NCI-H748 treated with DMSO at 0.1 percent for 48 hours (cell line): Measurements from ENCODE around the gene CASP6.
"Not testable (repeated sequence)": the region's sequence is repeated elsewhere in the genome, so short reads cannot be mapped to it uniquely, and the experiment has no call there.

Experiments used
- DNase-seq: peaks from one replicate; lab custom pipeline; 2025; lab: John Stamatoyannopoulos, UW

CASP6 gene

DNA sequence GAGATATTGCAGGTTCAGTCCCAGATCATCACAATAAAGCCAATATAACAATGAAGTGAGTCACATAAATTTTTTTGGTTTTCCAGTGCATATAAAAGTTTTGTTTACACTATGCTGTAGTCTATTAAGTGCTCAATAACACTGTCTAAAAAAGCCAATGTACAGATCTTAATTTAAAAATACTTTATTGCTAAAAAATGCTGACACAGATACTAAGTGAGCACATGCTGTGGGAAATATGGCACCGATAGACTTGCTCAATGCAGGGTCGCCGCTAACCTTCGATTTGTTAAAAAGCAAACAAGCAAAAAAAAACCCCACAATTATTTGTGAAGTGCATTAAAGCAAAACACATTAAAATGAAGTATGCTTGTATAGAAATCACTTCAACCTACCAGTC lies 16.4 kb upstream of the CASP6 start:
- no peak for DNase-seq

DNA sequence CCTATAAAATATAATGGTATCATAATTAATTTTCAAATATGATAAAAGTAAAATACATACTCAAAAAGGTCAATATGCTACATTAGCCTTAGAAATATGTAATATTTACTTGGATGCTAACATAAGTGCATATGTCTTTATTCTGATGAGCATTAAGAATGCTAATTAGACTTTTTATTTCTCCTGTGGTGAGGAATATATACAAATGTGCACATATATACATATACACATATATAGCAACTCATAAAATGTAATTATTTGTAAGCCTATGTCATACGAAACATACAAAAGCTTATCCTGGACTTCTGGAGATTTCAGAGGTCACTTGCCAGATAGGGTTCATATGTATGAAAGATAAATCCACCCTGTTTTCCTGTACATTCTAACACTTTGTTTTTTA lies 15.5 kb upstream of the CASP6 start:
- no peak for DNase-seq

DNA sequence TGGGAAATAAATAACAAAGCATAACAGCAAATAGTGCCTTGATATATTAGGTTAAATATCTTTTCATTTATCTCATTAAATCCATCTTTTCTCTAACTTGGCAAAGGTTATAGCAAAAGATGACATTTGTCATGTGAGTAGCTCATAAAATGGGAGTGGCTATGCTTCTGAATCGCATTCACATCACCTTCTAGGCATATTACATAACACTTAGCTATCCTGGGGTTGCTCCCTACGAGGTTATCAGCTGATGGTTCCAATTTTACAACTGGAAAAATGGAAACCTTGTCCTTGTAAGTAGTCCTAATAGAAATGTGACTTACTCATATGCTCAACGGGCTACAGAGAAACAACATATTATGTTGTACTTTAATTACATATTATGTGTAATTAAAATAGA lies 10.3 kb upstream of the CASP6 start:
- DNase-seq, result no peak

DNA sequence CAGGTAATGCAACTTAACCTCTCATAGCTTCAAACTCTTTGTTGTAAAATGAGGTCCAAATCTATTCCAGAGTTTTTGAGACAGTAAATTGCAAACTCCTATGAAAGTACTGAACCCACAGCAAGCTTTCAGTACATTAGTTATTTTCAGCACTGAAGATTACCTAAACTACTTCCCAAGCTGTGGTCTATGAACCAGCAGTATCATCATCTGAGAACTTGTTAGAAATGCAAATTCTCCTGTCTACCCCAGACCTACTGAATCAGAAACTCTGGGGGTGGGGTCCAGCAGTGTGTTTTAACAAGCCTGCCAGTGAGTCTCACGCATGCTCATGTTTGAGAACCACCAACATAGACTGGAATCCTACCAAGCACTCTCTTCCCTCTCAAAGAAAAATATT lies 5.7 kb upstream of the CASP6 start:
- DNase-seq, result no peak

DNA sequence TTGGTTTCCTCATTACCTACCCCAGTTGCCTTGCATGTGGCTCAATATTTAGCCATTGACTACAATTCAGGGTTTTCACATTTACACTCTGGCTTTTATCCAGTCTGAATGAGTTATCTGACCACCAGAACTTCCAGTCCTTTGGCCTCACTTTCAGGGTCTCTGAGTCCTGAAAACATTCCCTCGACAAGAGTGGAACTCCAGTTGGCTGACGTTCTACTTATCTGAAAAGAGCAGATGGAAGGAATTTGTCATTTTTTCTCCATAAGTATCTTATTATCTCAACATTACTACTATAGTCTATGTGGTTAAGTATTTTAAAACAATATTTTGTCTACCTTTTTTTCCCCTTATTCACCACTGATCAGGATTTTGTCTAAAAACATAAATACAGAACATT lies 5.2 kb upstream of the CASP6 start:
- no peak for DNase-seq

DNA sequence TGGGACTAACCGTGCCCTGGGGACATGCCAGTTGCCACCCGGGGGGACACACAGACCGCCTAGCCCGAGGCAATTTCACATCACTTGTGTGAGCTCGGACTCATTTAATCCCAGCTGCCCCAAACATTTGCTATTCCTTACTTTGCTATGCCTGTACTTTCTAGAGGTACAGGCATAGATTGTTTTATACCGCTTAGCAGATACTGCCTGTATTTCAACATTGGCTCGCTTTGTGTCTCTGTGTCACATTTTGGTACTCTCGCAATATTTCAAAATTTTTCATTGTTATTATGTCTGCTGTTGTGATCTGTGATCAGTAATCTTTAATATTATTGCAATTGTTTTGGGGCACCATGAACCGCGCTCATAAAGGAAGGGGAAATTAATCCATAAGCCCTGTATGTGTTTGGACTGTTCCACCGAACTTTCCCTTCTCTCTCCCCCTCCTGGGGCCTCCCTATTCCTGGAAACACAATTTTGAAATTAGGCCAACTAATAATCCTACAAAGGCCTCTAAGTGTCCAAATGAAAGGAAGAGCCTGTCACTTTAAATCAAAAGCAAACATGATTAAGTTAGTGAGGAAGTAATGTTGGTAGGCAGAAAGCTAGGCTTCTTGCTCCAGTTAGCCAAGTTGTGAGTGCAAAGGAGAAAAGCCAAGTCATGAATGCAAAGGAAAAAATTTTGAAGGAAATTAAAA lies 568 bp upstream of the CASP6 start:
- no peak for DNase-seq

DNA sequence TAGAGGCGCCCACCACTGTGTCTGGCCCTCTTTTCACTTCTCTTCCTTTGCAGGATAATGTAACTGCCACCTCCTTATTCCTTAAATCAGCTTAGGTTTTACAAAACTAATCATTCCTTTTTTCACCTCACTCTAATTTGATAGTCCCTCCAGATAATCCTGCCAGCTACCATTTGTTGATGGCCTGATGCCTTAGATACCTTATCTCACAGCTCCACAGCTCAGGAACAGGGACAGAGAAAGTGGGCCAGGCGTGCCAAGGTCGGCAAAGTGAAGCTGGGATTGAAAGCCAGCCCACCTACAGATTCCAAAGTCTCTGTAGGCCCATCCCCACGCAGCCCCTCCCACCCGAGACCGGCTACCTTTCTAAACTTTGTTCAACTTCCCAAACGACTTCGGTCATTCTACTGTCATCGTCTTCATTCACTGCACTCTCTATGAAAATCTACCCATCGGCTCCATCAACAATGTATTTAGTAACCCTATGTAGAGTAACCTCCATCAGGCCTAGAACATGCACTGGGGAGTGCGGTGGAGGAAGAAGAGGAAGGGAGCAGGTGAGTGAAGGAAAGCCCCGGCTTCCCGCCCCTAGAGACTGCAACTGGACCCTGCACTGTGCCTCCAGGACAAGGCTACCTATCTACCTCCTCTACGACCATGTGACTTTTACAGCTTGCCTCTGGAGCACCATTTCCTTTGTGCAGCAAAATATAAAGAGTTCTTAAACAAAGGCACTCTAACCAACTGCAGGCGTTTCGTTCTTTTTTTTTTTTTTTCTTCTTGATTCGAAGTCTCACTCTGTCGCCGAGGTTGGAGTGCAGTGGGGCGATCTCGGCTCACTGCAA lies 1.5 kb downstream of the CASP6 start:
- no peak for DNase-seq

DNA sequence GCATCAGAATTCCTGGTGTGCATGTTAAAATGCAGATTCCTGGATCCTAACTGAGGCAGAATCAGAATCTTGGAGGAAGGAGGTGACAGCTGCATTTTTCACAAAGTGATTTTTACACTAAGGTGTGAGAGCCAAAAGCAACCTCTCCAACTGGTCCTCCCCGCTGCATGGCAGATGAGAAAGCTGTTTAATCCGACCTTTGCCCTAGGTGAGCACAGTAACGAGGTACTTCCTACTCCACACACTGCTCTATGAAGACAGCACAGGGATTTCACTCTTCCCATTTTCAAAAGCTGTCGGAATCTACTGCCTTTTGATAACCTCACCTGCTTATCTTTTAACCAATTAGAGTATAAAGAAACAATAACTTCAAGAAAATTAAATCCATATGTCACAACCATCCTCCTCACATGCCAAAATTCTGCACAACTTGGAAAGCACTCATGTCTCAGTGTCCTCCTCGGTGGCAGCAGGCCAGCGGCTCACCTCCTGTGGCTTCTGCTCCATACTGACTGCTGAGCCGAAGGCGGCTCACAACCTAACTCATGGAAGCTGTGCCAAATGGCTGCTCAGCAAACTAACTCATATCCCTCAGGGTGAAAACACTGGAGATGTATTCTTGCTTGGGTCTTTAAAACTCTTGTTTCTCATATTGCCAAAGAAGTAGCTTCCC lies 3.6 kb downstream of the CASP6 start:
- DNase-seq, result no peak

DNA sequence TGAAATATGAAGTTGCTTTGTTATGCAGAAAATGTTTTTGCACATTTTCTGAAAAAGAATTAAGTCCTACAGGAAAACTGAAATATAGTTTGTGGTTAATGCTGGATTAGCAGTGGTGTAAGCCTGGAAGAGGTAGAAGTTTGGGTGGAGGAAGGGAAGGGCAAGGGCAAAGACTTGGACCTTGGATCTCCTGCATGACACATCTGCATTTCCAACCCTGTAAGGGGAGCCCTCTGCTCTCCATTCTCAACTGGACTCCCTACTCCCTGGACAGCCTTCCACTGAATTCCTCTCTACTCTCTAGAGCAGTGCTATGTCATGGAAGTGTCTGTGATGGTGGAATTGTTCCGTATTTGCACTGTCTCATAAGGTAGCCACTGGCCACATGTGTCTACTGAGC lies 4.6 kb downstream of the CASP6 start:
- DNase-seq, result no peak

DNA sequence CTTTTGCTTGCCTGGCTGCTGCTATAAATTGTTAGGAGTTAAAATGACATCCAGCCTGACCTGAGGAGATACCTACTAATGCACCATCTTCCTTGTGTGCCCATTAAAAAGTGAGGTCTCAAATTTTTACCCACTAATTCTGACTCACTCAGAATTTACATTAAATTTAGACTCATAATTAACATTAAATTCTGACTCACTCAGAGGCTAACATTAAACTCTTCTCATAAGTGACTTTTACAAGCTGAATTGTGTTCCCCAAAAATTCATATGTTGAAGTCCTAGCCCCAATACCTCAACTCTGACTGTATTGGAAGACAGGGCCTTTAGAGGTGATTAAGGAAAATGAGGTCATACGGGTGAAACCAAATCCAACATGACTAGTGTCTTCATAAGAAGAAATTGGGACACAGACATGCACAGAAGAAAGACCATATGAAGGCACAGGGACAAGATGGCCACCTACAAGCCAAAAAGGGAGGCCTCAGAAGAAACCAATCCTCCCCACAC lies 11.8 kb downstream of the CASP6 start:
- no peak for DNase-seq

DNA sequence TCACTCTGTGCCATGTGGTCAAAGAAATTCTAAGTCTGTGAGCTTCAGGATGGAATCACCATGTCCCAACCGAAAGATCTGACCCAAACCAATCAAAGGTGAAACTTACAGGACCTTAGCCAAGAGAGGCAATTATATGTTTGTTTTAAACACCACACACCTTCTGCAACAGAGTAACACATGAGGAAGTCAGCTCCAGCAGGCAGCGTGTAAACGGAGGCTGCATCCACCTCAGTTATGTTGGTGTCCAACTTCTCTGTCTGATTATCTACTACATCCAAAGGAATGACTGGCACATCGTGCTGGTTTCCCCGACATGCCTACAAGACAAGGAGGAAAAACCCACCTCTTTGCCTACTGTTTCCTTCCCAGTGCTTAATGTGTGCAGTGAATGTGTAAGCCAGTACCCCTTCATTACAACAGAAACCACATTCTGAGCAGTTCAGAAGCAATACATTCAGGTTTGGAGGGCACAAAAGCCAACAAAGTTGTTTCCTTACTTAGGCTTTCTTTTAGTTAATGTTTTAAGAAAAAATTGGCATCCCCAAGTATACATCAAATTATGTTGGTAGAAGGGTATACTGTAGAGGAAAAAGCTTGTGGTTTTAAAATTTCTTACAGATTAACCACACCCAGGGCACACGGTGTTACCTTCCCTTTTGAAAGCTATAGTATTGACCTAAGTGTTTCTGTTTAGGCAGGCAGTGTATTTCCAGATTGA lies 12.4 kb downstream of the CASP6 start:
- no peak for DNase-seq

DNA sequence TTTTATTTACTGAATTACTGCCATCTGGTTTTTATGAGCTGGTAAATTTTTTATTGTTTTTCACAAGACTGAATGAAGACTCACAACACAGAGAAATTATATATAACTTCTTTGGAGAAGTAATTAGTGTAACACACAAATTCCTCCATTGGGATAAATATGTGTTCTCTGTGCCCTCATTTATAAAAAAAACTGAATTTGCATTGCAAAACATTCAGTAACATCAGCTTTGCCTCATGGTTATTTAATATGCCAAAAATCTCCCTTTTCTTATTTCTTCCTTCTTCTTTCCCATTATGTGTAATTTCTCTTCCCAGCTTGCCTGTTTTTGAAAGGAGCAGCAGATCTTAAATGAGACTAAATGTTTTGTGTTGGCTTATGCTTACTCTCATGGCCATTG lies 18.5 kb downstream of the CASP6 start:
- no peak for DNase-seq

DNA sequence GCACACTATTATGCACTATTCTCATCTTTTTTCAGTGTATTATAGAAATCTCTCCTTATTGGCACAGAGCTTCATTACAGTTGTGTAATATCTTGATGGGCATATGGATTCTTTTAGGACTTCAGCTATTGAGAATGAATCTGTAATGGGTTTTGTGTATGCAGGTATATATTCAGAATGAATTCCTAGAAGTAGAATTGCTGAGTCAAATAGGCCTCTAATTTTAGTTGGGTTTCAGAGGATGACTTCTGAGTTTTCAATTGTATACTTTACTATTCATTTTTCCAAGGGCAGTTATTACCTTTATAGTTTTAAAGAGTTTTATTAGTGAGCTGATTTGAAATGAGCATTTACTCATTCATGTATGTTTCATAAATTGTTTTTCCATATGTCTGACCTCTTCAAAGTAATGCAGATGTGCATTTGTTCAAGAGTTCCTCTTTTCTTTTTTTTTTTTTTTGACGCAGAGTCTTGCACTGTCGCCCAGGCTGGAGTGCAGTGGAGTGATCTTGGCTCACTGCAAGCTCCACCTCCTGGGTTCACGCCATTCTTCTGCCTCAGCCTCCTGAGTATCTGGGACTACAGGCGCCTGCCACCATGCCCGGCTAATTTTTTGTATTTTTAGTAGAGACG lies 19.5 kb downstream of the CASP6 start:
- DNase-seq, result no peak

DNA sequence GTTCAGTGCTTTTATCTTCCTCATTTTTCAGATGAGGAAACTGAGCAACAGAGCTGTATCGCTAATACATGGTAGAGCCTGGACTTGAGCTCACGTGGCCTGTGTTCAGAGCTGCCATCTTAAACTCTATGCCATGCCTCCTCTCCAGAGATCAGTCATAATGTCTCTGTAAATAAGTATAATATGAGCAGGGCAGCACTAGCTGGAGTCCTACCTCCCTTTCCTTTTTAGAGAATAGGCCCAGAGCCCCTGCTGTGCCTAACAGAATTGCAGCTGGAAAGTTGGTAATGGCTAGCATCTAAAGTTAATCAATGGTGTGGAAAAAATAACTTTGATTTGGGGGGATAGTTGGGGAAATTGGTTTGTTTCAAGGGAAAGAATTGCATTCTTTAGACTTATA lies 20.4 kb downstream of the CASP6 start:
- no peak for DNase-seq

DNA sequence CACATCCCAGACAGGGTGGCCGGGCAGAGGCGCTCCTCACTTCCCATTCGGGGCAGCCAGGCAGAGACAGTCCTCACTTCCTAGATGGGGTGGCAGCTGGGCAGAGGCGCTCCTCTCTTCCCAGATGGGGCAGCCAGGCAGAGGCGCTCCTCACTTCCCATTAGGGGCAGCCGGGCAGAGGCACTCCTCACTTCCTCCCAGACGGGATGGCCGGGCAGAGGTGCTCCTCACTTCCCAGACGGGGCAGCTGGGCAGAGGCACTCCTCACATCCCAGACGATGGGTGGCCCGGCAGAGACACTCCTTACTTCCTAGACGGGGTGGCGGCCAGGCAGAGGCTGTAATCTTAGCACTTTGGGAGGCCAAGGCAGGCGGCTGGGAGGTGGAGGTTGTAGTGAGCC lies 24.3 kb downstream of the CASP6 start:
- not testable (repeated sequence) for DNase-seq

DNA sequence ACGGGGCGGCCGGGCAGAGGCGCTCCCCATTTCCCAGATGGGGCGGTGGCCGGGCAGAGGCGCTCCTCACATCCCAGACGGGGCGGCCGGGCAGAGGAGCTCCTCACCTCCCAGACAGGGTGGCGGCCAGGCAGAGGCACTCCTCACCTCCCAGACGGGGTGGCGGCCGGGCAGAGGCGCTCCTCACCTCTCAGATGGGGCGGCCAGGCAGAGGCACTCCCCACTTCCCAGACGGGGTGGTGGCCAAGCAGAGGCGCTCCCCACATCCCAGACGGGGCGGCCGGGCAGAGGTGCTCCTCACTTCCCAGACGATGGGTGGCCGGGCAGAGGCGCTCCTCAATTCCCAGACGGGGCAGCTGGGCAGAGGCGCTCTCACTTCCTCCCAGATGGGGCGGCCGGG lies 24.8 kb downstream of the CASP6 start:
- not testable (repeated sequence) for DNase-seq

DNA sequence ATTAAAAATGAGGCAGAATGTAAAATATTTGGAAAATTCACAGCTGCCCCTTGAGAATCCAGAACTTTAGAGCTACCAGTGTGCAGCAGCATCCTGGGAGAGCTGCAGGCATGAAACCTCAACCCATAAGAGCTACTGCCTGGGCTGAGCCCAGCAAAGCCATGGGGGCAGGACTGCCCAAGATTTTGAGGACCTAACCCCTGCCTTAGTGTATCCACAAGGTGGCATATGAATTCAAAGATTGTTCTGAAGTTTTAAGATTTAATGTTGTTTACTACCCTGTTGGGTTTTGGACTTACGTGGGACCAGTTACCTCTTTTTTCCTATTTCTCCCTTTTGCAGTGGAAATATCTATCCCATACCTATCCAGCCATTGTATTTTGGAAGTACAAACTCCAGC lies 26.4 kb downstream of the CASP6 start:
- DNase-seq, result no peak

DNA sequence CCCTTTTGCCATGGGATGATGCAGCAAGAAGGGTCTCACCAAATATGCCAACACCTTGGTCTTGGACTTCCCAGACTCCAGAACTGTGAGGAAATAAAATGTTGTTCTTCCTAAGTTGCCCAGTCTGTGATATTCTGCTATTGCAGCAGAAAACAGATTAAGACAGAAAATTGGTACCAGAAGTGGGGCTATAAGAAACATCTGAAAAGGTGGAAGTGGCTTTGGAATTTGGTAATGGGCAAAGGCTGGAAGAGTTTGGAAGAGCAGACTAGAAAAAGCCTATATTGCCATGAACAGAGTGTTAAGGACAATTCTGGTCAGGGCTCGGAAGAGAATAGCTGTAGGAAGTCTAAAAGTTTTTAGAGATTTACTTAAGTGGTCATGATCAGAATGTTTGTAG lies 27.4 kb downstream of the CASP6 start:
- no peak for DNase-seq

DNA sequence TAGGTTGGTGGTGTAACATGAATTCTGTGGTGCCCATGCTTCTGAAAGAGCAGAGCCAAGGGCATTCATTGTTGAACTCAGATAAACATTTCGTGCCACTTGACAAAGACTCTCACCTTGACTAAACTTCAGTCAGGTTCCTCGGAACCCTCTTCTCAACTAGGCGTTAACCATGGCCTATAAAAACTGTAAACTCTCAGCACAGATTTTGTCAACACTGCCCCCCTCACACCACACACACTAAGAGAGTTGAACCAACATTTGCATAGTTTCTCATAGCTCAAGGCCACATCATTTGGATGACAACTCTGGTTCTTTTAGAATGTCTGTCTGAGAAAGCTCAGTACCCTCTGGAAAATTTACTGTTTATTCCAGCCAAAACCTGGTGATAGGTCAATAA lies 28.1 kb downstream of the CASP6 start:
- DNase-seq, result no peak

DNA sequence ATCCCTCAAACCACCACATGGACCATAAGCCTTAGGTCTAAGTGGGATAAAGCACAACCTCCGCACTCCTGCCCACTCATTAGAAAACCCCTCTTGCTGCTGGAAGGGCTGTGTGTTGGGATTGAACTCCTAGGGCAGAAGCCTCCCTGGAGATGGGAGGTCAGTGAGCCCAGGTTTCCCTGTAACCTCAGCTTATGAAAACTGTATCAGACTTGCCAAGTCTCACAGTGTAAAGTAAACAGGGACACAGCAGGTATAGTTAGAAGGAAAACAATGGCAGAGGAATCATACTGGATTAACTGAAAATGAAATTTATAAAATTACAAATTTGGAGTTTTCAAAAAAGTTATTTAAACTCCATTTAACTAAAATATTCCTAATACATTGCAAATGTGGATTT lies 29.9 kb downstream of the CASP6 start:
- DNase-seq, result no peak

DNA sequence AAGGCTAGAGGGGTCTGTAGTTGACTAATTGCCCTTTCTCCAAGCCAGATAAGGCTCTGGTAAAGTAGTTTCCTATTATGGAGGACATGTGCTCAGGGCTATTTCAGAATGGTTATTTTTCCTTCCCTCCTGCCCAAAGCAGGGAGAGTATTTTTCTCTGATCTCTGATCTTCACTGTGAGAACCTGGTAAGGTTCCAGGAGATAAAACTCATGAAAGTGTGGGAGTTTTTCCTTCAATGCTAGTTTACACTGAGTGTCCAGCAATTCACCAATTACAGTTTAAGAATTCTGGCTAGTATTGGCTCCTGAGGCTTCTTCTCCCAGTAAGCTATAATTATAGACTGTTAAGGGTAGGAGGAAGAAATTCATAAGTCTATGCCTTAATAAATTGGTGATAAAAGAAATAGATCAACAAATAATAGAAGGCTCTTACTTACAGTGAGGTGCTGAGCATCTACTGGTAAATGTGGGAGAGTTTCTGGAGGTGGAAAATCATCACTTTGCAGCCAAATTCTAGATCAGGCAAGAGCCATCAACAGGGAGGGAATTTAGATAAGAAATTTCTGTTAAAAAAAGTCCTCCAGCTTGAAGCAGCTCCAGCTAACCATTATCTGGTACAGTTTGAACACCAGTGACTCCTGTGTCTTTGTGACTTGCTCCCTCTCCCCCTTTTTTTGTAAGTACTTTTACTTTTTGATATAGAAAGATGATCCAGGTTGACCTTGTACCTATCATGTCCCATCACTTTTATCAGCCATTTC lies 30.9 kb downstream of the CASP6 start:
- no peak for DNase-seq
